ENCODE data around the gene SOX30.

SOX30 gene

DNA sequence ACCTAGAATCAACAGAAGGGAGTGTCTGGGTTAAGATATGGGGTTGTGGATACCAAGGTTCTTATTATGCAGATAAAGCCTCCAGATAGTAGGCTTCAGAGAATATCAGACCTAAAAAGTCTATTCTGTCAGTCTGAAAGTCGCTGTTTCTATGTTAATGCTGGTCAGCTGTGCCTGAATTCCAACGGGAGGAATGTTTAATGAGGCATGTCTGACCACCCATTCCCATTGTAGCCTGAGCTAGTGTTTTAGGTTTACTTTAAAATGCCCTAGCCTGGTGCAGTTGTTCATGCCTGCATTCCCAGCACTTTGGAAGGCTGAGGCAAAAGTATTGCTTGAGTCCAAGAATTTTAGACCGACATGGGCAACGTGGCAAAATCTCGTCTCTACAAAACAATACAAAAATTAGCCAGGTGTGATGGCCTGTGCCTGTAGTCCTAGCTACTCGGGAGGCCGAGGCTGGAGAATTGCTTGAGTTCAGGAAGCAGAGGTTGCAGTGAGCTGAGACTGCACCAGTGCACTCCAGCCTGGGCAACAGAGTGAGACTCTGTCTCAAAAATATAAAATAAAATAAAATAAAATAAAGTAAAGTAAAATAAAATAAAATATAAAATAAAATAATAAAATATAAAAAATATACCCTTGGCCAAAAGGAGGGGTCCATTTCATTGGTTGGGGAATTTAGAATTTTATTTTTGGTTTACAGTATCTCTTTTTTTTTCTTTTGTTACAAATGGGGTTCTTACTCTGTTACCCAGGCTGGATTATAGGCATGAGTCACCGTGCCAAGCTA lies 7.8 kb upstream of the SOX30 start:
- DNase-seq (ENCODE audit: low spot score), result peak; percentile 34

DNA sequence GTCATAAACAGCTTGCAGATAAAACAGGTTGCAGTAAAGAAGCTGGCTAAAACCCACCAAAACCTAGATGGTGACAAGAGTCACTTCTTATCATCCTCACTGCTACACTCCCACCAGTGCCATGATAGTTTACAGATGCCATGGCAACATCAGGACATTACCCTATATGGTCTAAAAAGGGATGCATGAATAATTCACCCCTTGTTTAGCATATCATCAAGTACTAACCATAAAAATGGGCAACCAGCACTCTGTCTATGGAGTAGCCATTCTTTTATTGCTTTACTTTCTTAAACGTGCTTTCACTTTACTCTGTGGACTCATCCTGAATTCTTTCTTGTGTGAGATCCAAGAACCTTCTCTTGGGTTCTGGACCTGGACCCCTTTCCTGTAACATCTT lies 6.7 kb upstream of the SOX30 start:
- no peak for DNase-seq (ENCODE audit: low spot score)

DNA sequence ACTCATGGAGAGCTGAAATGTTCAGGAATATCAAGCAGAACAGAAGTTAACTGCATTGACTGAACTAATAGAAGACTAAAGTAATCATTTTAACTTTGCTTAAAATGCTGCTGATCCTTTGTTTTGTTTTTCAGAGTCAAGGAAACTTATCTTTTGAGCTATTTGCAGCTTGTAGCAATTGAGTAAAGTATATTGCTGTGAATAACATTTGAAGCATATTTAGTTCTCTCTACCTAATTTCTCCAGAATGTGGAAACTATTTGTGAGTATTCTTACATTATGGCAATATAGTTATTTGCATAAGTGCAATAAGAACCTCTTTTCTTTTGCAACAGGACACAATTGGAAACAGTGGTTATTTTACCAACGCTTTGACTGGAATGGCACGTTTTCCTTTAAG lies 5.3 kb upstream of the SOX30 start:
- no peak for DNase-seq (ENCODE audit: low spot score)

DNA sequence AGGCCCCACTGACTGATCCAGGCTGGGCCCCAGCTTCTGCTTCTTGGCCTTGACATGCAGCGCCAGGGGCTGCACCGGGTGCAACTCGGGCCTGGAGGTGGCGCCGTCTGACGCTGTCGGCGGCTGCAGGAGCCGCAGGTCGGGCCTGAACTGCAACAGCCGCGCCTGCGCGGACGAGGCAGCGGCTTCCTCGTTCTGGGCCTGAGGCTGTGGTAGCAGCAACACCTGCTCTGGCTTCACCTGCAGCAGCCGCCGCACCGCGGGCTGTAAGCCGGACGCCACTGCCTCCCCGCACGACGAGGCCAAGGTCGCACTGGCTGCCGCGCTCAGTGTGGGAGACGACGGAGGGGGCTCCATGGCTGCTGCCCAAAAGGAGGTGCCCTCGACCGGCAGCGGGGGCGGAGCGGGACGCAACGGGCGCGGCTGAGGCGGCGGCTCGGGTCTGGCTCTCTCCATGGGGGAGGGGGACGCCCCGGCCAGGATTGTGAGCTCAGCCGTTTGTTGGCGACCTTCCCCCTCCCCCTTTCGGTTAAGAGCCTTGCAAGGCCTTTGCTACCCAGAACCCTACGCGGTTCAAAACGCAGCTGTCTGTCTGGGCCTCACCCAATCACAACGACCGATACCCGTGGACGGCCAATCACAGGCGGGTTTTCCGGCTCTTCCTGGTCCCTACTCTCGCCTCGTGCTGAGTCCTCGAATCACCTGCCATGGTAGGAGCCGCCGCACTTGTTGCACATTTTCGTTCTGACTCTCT lies 438 bp downstream of the SOX30 start:
- peak; percentile 68 for DNase-seq (ENCODE audit: low spot score)

DNA sequence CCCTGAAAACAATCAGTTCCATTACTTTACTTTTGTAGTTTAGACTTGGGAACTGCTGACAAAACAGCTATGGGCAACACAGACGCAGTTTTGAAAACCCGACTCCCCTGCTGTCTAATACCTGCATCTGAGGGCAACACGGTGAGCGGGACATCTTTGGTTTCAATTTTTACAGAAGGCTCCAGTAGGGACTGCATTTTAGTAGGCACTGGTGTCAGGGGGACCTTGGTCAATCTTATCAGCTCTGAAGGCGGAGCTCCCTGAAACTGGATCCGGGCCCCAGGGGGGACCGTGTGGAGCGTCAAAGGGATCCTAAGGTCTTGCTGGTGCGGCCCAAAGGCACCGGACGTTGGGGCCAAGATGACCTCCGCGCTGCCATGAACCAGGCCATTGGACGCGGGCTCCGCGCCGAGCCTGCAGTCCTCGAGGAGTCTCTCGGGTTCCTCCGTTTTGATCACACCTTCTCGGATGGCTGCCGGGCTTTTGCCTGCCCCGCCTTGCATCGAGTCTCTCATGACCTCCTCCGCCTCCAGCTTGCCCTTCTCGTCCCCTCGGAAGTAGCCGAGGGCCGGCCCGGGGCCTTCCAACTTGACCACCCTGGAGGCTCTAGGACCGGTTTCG lies 1.1 kb downstream of the SOX30 start:
- no peak for DNase-seq (ENCODE audit: low spot score)

DNA sequence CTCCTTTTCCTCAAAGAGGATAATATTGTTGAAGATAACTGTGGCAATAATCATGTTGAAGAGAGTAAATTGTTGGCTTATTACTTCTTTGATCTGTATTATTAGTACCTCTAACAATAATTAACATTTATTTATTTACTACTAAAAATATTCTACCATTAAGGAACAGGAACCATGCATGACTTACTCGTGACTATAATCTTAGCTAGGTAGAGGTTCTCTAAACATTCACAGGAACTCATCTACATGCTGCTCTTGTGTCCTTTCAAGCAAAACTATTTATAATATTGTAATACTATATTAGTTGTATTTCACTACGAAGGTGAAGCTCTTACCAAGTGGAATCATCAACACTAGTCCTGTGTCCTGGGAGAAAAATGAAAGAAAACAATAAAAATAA lies 3.1 kb downstream of the SOX30 start:
- peak; percentile 62 for DNase-seq (ENCODE audit: low spot score)

DNA sequence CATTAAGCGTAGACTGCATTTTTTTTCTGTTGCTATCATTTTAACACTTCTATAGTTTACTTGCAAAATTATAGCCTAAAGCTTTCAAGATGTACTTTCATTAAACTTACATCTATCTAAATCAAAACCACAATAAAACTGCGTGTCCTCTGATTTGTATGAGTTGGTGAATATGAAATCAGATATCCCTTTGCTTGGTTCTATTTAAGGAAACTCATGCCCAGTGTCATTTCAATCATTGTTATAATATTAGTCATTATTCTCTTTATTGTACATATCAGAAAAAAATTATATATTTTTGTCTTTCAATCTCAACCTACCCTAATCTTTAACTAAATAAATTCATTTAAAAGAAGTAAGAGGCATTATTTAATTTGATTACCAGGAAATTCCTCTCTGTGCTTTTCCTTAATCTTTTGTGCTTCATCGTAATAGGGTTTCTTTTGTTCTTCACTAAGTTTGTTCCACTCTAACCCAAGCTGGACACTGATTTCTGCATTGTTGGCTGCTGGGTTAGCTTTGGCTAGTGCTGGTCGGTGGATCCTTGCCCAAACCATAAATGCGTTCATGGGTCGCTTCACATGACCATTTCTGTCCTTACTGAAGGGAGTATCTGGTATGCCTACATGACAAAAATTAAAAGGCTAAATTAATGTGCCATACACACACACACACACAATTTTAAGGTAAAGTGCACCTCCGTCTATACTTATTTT lies 3.8 kb downstream of the SOX30 start:
- peak; percentile 21 for DNase-seq (ENCODE audit: low spot score)

DNA sequence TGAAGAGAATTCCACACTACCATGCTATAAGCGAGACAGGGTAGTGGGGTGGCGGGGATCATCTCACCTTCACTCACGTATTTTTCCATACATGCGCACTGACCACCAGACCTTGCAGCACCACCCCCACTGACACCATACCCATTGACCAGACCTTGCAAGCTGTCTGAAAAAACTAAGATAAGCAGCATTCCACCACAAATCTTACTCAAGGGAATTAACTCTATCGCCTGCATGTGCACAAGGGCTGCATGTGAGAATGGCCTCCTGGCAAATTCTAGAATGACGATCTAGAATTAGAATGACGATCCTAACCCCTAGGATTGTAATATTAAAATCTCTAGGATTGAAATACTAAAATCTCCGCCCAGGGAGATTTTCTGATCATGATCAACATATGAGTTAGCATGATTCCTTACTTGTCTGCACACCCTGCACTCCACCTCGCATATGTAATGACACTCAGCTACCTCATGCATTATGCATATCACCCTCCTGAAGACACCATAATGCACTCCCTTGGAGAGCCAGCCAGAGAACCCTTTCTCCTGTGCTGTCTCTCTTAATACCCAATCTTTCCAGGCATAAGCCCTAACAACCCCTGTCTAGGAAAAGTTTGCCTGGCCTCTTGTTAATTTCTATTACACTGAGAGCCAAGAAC lies 11.7 kb downstream of the SOX30 start:
- DNase-seq (ENCODE audit: low spot score), result no peak

DNA sequence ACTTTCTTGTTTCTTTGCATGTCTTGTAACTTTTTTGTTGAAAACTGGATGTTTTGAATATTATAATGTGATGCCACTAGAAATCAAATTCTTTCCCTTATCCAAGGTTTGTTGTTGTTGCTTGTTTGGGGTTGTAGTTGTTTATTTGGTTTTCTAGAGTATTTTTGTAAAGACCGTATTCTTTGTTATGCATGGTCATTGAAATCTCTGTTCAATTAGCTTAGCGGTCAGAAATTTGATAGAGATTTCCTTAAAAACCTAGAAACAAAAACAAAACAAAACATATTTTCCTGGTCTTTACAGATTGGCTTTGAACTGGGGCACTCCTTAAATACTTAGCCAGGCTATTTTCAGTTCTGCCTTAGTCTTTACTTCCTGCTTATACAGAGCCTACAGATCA lies 21.9 kb downstream of the SOX30 start:
- DNase-seq (ENCODE audit: low spot score), result no peak

DNA sequence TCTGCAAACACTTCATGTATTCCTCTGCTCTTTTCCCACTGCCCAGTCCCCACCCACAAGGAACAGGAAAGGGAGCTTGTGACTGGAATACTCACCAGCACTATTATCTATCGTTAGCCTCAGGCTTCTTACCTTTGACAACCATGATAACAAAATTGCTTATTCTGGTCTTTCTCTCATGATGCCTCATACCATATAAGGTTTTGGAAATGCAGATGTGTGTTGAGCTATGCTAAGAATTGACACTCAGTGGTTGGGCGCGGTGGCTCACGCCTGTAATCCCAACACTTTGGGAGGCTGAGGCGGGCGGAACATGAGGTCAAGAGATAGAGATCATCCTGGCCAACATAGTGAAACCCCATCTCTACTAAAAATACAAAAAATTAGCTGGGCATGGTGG lies 25.4 kb downstream of the SOX30 start:
- no peak for DNase-seq (ENCODE audit: low spot score)

DNA sequence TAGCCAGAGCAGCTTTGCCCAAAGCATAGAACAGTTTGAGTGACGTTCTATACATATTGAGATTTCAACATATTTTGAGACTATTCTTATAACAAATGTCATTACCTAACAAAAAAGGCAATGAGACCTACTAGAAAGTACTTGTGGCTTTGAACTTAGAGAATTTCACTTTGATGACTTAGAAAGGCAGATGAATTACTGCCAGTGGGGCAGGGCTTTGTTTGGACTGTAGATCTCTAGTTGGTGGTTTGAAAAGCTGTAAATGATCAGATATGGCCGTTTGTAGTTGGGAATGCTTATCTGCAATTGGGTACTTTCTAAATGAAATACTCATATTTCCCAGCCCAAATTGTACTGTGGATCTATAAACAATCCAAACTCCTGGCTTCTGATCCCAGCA lies 28.1 kb downstream of the SOX30 start:
- no peak for DNase-seq (ENCODE audit: low spot score)

DNA sequence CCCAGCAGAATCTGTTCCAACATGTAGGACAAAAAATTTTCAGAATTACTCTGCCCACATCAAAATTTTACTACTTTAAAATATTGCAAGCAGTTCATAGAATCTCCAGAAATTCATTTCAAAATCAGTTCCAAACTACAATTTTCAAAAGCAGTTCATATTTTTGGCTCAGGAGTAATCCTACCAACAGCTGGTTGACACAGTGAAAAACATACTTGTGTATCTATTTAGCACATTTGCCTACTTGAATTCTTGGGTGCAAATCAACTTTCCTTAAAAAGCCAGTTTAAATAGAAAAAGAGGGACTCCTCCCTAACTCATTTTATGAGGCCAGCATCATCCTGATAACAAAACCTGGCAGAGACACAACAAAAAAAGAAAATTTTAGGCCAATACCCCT lies 31.5 kb downstream of the SOX30 start:
- no peak for DNase-seq (ENCODE audit: low spot score)

DNA sequence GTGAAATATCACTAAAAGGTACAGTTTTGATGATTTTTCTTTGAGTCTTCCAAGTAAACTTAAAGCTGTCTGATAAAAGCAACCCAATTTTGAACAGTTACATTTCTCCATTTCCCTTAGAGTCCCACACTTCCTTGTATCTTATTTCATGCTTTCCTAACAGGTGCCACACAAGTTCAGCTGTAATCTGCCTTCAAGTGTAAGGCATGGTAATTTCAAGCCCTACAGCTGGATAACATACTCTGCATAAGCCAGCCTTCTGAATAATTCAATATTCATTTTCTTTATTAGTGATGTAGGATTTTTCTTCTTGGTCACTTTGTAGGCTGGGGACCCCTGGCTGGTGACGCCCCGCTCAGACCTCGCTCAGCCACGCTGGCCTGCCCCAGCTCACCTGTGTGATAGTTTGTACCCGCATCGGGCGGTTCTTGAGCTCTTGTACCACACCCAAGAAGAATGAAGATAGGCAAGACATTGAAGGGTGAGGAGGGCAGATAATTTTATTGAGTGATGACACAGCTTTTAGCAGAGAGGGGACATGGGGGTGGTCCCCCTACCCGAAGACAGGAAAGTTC lies 34.0 kb downstream of the SOX30 start:
- DNase-seq (ENCODE audit: low spot score), result no peak

DNA sequence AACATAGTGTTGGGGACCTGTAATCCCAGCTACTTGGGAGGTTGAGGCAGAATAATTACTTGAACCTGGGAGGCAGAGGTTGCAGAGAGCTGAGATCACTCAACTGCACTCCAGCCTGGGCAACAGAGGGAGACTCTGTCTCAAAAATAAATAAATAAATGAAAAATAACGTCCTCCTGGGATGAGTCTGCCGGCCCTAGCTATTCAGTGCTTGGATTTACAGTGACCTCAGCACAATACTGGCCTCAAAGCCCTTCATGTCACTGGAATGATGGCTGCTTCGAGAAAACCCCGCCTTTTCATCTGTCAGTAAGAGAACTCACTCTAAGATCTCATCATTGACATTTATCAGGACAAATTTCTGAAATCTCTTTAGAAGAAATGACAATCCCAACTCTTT lies 35.5 kb downstream of the SOX30 start:
- DNase-seq (ENCODE audit: low spot score), result no peak

DNA sequence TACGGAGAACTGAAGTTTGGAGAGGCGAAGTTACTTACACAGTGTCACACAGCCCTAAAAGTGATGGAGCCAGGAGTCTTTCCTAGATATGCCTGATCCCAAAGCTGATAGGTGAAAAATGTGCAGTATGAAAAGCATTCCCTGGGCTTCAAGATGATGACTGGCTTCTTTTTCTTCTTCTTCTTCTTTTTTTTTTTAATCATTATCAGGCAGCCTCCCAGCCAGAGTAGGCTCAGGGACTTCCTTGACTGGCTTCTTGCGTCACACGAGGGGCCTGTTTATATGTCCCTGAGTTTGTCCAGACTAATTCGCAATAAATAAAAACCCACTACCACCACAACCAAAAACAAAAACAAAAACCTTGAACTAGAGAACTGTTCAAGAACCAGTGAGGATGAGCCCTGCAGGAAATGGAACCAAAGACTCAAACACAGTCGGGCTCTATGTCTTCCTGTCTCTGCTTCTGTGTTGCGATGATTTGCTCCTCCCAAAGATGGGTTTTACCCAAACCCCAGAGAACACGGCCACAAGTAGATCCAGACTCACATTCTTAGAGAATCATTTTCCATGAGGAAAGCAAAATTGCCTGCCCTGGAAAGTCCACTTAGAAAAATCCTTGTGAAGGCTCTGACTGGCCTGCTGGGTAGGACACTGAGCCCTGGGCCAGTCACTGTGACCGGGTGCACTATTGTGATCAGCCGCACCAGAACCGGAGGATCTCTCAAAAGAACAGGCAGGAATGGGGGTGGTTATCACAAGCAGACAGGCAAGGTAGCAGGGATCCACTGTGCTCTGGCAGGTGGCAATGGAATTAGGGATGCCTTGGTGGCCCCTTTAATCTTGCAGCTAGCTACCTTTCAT lies 38.6 kb downstream of the SOX30 start:
- no peak for DNase-seq (ENCODE audit: low spot score)

DNA sequence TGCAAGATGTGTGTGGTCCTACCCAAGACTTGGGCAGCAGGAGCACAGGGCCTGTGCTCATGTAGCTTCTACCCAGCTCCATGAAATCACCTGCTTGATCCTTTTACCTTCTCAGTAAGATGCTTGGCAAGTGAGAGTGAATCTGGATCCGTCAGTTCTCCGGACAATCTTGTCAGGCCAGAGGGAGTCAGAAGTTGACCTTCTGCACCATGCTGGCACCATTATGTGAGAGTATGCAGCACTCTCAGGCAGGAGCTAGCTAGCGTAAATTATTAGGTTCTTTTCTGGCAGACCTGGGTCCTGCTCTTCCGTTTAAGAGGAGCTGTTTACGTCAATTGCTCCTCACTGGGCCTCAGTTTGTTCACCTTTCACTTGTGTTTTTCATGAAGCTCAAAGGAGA lies 39.7 kb downstream of the SOX30 start:
- DNase-seq (ENCODE audit: low spot score), result no peak

DNA sequence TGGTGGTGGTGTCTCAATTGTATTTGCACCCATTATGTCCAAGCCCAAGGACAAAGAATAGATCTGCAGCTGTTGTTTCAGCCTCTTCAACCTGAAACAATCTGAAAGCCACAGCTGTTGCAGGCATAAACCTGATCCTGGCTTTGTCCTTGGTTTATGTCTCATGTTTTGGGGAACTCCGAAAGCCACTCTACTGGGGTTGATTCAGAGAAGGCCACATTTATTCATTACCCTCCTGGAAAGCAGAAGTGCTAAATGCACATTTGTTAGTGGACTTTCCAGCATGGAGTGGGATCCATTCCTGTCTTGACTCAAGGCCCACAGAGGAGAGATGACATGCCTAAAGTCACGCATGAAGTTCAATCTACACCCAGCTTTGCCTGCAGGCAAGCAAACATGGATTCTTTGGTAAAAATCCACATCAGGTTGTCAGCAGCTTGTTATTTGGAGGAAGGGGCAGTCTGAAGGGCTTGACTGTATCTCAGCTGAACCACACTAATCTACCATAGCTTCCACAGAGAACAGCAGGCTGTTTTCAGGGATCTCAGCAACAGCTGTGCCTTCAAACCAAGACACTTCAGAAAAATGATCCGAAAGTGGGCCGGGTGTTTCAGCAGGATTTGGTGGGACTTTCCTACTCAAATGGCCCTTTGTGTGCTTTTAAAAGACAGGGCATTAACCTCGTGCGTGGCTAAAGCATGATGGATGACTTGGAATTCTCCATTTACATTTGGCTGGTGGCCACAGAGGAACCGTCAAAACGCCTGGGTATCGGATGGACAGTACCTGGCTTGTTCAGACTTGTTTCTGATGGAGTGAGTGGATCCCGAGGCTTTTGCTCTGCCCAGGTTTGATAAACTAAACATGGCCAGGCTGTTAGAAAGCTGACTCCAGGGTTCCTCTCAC lies 40.4 kb downstream of the SOX30 start:
- no peak for DNase-seq (ENCODE audit: low spot score)

DNA sequence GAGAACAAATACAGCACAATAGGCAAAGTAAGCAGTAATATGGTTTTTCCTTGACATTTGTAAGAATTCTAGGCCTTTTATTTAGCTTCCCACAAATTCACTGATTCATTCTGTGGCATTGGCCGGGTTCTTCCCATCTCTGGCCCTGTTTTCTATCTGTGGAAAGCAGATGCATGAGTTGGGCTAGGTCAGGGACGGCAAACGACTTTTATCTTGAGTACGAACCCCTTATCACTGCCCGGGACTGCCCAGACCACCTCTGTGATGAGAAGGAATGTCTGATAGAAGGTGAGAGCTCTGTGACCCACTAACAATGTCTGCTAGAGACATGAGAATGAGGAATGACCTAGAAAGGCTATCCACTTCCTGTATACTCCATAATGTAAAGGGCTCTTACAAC lies 41.2 kb downstream of the SOX30 start:
- DNase-seq (ENCODE audit: low spot score), result no peak

DNA sequence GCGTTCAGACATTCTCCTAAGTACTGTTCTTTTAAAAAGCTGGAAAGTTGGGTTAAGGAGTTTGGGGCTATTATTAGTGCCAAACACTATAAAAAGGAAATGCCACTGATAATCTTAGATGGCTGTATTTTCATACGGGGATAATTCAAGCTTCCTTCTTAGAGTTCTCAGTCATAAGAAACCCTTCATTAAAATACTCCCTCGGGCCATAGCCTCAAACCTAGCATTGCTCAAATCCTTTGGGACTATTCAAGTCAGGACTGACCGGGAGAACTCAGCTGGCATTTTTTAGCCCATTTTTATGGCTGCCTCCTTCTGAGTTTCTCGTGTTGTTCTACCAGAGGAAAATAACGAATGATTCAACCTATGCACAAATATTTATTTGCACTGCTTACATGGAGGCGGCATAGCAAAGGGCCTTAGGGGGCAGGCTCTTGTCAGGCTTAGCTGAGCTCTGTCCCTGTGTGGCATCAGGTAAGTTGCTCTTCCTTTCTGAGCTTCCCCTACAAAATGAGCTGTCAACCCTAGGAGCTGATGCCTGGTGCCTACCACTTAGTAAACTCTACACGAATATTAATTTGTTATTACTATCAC lies 43.2 kb downstream of the SOX30 start:
- no peak for DNase-seq (ENCODE audit: low spot score)

All from kidney tubule cell (primary cell).